LHCN-M2 (cell line): ENCODE data around the gene S1PR3. TPM values are rescaled to one million over a fixed set of nuclear protein-coding genes. Genes with fewer than 3 reads are reported as not detected.

Source experiments
- DNase-seq: peaks from one replicate; pipeline ENCODE4 v3.0.0-alpha.2; 2012; ENCODE audit warnings: low read depth
- total RNA-seq: library from RNA; depleted of rRNA; stranded (reverse); fragments of >200 nt; gene quantifications from 2 replicates; pipeline ENCODE4 v1.2.3, GENCODE V29; 2014

S1PR3 gene
- total RNA-seq, 1 experiment from 2014 or later = 3.2 TPM

GRCh38 chr9:88968799-88969198, 22.5 kb upstream of the S1PR3 start:
- DNase-seq = no peak

DNA sequence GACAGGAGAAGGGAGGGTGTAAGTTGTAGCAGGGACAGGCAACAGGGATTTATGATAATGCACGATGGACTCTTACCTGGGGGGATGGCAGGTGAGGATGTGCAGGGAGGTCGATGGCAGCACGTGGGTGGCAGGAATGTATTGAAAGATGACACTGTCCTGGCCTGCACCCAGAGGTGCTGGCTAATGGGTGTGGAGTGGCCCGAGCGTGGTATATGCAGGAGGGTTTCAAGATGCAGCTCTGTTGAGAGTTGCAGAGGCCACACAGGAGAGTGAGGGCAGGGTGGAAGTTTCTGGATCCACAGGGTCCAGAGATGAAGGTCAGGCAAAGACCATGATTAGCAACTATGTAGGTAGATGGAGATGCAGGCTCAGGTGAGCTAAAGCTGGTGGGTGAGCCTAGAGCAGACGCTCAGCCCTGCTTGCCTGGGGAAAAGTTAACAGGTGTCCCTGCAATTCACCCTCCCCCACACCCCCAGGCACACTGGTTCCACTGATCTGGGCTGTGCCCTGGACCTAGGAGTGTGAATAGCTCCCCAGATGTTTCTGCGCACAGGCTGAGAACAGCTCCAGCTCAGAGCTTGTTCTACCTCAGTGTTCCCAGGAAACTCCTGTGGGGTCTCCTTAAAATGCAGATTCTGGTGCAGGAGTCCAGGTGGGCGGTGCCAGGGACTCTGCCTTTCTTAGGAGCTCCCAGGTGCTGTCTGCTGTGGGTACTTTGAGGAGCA, 21.5 kb upstream of the S1PR3 start:
- DNase-seq = no peak

- no peak for DNase-seq
These were observed 19.9 kb upstream of the S1PR3 start for GRCh38 chr9:88971131-88971960.

DNA sequence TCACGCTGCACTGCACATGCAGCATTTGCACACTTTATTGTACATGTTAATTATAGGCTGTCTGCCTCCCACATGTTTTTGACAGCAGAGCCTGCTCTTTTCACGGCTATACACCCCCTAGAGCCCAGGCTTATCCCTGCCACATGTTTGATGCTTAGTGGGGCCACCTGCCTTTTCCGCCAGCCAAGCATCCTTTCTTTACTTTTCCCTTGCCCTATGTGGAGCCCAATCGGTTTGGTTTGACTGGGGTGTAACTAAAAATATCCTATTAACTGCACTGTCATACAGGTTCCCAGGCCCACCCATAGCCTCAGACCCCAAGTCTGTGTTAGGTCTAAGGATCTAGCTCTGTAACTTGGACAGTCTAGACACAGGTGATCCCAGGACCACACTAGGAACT, 18.9 kb upstream of the S1PR3 start:
- no peak for DNase-seq

DNA sequence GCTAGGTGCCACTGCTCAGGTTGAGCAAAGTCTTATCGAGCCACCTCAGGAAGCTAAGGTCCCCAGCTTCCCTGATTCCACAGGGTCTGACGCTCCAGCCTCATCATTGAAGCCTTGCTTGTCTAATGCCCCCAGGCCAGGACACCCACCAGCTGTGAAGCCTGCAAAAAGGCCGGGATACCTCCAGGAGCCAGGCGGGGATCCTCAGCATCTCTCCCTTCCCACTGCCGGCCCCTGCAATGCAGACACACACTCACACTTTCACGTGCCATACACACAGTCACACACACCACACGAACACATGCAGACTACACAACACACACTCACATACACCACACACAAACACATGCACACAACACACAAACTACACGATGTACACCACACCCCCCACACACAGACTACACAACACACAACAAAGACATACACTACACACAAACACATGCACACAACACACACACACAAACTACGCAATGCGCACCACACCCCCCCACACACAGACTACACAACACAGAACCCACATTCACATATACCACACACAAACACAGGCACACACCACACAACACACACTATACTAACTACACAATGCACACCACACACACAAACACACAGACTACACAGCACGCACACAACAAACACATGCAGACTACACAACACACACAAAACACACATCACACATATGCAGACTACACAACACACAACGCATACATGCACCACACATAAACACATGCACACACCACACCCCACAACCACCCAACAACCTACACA, 17.8 kb upstream of the S1PR3 start:
- DNase-seq = no peak

DNA sequence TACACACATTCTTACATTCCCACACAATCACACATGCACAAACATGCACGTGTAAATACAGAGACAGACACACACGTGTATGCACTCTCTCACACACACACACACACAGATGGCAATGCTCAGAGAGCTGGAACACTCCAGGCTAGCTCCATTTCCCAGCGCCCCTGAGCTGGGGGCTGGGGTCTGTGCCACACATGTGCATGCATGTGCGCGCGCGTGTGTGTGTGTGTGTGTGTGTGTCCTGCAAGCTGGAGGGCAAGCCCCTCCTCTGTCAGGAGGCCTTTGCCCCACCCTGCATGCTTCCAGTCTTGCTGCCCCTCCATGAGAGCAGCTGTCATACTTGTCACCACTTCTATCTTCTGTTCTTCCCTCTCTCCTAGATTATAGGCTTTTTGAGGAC, 16.6 kb upstream of the S1PR3 start:
- DNase-seq = no peak

- DNase-seq = no peak
These were observed 15.0 kb upstream of the S1PR3 start for GRCh38 chr9:88975966-88976889.

GRCh38 chr9:88976890-88977257, 14.4 kb upstream of the S1PR3 start:
- DNase-seq = no peak

DNA sequence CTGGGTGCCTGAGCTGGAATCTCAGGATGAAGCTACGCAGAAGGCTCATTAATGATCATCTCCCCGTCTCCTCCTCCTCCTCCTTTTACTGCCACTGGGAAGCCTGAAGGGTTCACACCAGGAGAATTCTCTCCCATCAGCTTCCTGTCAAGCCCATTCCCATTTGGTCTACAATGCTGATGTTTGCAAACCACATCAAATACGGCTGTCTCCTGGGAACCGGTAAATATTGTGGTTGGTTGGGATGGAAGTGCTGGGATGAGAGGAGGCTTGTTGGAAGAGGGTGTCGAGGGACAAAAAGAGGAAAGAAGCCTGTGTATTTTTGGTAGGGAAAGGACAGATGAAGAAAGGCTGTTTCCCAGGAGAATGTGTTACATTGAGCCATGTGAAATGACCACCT, 13.2 kb upstream of the S1PR3 start:
- DNase-seq = no peak

GRCh38 chr9:88979021-88979420, 12.2 kb upstream of the S1PR3 start:
- DNase-seq = no peak

- DNase-seq = no peak
These were observed 11.5 kb upstream of the S1PR3 start for GRCh38 chr9:88979791-88980190.

GRCh38 chr9:88980740-88981203, 10.5 kb upstream of the S1PR3 start:
- DNase-seq = peak; percentile 68

GRCh38 chr9:88983865-88984542, 7.3 kb upstream of the S1PR3 start:
- DNase-seq = no peak

- no peak for DNase-seq
These were observed 6.8 kb upstream of the S1PR3 start for GRCh38 chr9:88984543-88984883.

DNA sequence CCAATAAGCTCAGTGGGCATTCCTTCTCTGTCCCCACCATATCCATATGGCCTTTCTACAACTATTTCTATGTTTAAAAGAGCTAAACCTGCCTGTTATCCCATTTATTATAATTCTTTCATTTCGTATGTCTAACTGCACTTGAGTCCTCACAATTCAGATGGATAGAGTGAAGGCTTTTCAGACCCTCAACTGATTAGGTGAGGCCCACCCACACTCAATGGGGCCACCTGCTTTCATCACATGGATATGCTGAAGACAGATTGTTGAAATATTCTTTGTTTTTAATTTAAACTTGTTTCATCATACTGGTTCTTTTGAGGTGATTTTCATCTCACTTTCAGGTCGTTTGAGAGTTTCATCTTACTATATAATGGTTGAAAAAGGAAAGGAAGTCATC, 5.7 kb upstream of the S1PR3 start:
- DNase-seq = no peak

GRCh38 chr9:88986776-88987175, 4.5 kb upstream of the S1PR3 start:
- DNase-seq = no peak

DNA sequence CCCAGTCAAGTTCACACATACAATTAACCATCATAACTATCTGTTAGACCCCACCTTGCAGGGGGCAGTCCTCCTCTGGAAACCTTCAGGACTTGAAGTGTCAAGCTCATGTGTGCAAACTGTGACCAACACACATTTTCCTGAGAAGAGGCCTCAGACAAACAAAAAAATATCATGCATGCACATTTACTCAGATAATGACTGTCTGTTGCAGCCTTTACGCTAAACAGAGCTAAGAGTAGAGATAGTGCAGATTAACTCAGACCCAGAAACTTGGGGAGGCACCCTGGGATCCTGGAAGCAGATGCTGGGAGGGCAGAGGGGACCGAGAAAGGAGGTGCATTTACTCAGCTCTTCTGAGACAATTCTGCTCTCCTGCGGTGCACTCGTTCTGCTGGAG, 3.6 kb upstream of the S1PR3 start:
- DNase-seq = no peak

DNA sequence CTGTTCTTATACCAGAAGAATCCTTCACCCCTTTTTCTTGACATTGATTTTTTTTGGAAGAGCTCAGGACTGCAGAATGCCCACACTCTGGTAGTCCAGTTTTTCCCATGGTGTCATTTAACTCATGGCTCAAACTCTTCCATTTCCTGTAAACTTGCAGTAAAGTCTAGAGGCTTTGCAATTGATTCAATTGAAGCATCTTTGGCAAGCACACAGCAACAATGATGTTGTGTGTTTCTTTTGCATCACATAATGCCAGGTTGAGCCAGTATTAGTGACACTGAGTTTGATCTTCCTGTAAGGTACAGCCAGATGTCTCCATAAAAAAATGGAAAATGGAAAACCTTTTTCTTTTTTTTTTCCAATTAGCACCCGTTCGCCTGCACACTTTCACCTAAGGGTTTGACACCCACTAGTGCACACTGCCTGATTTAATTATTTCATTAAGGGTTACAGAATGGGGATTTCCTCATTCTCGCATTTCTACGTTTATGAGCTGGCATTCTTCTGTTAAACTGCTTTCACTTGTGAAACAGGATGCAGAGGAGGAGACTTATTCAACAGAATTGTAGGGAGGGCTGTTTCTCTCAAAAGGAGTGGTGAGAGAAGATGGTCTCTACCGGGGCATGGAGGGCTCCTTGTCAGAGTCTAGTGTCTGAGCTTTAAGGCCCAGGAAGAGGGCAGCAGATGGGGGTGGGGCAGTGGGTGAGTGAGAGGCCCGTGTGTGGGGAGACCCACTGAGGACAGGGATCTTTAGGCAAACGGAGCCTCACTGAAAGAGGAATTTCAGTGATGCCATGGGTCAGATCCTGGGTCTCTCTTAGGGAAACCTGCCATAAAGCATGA, 2.2 kb upstream of the S1PR3 start:
- peak; percentile 13 for DNase-seq

DNA sequence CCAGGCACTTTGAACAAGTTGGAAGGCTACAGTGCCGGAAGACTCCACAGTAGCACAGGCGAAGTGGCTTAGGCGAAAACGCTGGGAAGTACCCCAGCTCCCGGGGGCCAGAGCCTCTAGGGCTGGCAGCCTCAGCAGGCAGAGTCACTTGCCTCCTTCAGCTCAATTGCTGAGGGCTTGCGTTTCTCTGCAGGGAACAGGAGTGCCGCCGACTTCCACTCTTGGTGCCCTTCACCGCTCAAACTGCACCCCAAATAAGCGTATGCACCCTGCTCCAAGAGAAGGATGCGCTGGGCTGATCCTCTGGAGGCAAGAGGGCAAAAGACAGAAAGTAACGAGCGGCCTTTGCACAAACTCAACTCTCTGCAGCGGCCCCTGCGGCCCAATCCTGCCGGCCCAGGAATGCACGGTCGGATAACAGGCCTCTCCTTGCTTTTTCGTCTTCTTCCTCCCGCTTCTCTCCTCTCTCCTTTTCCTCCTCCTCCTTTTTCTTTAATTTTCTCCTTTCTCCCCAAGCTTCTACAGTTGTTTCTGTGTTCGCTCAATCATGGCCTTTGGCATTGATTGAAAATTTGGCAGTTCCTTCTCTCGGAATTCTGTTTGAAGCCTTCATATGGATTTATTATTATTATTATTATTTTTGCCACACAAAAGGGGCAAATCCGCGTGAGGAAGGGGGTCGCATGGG, 1.1 kb upstream of the S1PR3 start:
- no peak for DNase-seq
